ENCODE measurements around the gene NOP9.

NOP9 gene

GRCh38 chr14:24264298-24264697, 35.4 kb upstream of the NOP9 start:
- no peak for DNase-seq

GRCh38 chr14:24266344-24267244, 33.1 kb upstream of the NOP9 start:
- DNase-seq: no peak

- DNase-seq: no peak
These were observed 32.1 kb upstream of the NOP9 start for GRCh38 chr14:24267516-24267915.

- DNase-seq: no peak
These were observed 31.4 kb upstream of the NOP9 start for GRCh38 chr14:24268225-24268624.

- DNase-seq: no peak
These were observed 30.3 kb upstream of the NOP9 start for GRCh38 chr14:24269368-24269767.

GRCh38 chr14:24269910-24270536, 29.6 kb upstream of the NOP9 start:
- DNase-seq: no peak

GRCh38 chr14:24270537-24271133, 29.0 kb upstream of the NOP9 start:
- no peak for DNase-seq

- DNase-seq: peak; percentile 87 to 95
These were observed 28.4 kb upstream of the NOP9 start, which contains the start of gene RABGGTA for GRCh38 chr14:24271134-24271833. RABGGTA (minus strand) TSS chr14:24271597; CDS start chr14:24271115, 482 bp downstream.

- DNase-seq: no peak
These were observed 27.8 kb upstream of the NOP9 start for GRCh38 chr14:24271834-24272263.

- DNase-seq: no peak
These were observed 27.2 kb upstream of the NOP9 start for GRCh38 chr14:24272467-24272866.

- DNase-seq: no peak
These were observed 26.1 kb upstream of the NOP9 start for GRCh38 chr14:24273422-24273998.

GRCh38 chr14:24274101-24274543, 25.5 kb upstream of the NOP9 start:
- no peak for DNase-seq

- DNase-seq: no peak
These were observed 22.6 kb upstream of the NOP9 start for GRCh38 chr14:24277071-24277470.

GRCh38 chr14:24277606-24278321, 21.9 kb upstream of the NOP9 start:
- no peak for DNase-seq

- no peak for DNase-seq
These were observed 21.2 kb upstream of the NOP9 start for GRCh38 chr14:24278424-24278823.

- DNase-seq: no peak
These were observed 20.1 kb upstream of the NOP9 start for GRCh38 chr14:24279301-24280186.

- DNase-seq: no peak
These were observed 18.7 kb upstream of the NOP9 start for GRCh38 chr14:24280797-24281460.

GRCh38 chr14:24281636-24282035, 18.0 kb upstream of the NOP9 start:
- DNase-seq: no peak

GRCh38 chr14:24282736-24283135, 16.9 kb upstream of the NOP9 start:
- DNase-seq: no peak

- no peak for DNase-seq
These were observed 15.7 kb upstream of the NOP9 start for GRCh38 chr14:24283796-24284460.

All from NCI-H1930 (cell line).